RPMI7951 (cell line): ENCODE measurements around the gene RBMS3. TPM values are rescaled to one million over a fixed set of nuclear protein-coding genes. Genes with fewer than 3 reads are reported as not detected.
A peak's percentile ranks its signal among the peaks of the same experiment; 100 is the strongest.
"Not testable (repeated sequence)": the region's sequence is repeated elsewhere in the genome, so short reads cannot be mapped to it uniquely, and the experiment has no call there.

ENCODE experiments used
- DNase-seq: peaks from one replicate; pipeline ENCODE4 v3.0.0-alpha.2; 2012; ENCODE audit warnings: low read depth
- total RNA-seq: library from RNA; depleted of rRNA; stranded (reverse); fragments of >200 nt; shearing (Covaris generic); gene quantifications from 2 replicates; pipeline ENCODE4 v1.2.3, GENCODE V29; 2014

The RBMS3 gene
- total RNA-seq, 1 experiment from 2014 or later: 22.8 TPM

DNA sequence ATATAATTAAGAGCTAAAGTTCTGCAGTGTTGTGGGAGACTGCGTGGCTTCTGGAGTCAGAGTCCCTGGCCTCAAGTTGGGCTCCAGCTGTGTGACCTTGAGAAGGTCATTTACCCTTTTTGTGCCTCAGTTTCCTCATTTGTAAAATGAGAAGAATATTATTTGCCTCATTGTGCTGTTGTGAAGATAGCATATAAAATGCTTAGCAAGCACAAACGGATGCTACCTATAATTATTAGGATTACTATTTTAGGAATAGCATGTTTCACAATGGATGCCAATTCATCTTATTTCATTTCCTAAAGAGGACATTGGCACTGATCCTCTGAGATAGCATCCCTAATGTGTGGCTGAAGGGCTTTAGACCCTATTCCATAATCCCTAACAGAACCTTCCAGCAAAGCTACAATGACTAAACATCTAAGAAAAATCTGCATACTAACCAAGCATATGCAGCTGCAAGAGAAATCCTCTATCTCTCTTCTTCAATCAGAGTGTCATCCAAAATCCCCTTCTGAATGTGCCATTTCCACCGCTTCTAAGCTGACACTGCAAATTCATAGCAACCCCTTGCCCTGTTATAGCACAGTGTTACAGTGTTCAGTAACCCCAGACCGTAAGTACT is 148.3 kb downstream of the RBMS3 start:
- no peak for DNase-seq

DNA sequence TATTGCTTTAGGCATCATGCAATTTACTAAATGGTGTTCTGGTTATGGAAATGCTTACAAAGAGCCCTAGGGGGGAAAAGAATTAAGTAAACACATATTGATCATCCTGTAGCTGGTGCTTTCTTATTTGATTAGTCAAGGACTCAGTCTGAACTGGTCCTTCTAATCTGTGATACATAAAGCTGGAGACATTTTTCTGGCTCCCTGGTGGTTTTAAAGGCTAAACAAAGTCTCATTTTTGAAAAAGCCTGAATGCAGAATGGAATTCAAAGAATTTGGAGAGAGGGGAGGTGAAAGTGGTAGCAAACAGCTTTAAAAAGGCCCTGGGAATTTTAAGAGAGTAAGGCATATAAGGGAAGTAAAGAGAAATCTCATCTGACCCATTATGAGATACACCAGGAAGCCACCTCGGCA is 149.7 kb downstream of the RBMS3 start:
- peak; percentile 40 for DNase-seq

DNA sequence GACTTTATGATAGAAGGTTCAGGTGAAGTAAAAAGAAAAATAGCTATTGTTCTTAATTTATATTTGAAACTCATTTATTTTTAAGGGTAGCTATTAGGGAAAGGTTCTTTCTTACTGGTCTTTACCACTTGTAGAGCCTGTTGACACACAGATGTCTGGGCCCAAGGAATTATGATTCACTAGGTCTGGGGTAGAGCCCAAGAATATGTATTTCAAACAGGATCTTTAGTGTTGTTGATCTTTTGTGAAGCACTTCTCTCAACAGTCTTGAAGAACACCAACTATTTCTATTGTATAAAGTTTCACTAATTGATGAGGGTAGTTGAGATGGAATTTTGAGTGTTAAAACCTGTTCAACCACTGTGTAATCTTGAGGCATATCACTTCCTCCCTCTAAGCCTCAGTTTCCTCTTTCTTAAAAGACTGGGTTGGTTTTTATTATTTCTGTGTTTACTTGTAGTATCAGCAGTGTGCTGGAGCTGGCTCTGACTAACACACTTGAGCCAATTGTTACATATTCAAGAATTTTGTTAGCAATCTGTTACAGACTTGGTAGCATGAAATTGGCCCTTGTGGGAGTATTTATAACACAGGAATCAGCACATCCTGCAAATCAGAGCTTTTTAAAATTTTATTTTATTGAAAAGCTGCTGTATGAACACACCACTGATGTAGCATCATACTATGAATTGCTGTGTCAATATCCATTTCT is 155.9 kb downstream of the RBMS3 start:
- DNase-seq: no peak

DNA sequence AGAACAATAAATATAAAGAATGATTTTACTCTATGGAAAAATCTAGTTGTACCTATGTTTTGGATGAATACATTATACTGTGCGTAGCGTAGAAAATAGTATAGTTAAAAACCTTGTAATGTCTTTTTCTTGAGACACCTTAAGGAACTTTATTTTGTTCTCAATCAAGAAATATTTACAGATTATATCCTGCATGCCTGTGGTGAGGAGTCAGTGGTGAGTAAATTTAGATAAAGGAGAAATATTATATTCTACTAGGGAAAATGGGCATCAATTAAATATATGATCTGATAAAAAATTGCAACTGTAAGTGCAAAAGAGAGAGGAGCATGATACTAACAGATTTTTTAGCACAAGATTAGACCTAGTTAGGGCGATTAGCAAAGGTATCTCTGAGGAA is 157.7 kb downstream of the RBMS3 start:
- no peak for DNase-seq

DNA sequence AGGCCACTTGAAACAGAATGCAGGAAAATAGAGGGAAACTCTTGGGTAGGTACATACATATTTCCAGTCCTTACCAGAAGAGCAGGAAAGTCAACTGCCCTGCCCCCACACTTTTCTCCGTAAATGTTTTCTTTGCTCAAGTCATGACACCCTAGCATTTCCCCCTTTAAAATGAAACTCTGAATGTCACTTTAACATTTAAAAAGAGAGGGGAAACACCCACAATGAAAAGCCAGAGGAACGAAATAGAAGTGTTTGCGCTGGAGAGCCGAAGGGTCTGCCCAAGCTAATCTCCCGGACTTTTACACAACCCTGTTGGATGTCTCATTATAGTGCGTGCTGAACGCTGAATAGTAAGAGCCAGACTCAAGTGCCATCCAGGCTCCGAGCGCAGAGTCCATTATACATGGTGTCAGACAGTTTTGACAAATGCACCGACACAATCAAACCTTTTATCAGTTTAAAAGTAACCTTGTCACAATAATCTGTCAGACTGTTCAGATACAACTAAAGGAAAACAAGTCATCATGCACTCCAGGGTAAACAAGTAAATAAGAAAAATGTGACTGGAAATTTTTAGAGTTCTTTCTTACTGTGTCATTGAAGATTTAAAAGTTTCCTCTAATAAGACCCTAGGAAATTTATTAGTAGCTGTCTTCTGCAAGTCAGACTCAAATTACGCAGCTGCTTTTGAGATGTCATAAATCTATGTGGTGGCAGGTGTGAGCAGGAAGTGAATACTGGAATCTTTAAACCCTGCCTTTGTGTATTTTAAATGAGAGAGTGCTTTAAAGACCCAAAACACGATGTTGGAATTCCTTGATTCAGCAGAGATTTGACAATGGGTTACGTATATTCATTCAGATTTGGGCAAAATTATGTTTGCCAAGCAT is 159.8 kb downstream of the RBMS3 start:
- DNase-seq: no peak

- DNase-seq: no peak
Measured at GRCh38 chr3:29441422-29441821, 160.6 kb downstream of the RBMS3 start.

DNA sequence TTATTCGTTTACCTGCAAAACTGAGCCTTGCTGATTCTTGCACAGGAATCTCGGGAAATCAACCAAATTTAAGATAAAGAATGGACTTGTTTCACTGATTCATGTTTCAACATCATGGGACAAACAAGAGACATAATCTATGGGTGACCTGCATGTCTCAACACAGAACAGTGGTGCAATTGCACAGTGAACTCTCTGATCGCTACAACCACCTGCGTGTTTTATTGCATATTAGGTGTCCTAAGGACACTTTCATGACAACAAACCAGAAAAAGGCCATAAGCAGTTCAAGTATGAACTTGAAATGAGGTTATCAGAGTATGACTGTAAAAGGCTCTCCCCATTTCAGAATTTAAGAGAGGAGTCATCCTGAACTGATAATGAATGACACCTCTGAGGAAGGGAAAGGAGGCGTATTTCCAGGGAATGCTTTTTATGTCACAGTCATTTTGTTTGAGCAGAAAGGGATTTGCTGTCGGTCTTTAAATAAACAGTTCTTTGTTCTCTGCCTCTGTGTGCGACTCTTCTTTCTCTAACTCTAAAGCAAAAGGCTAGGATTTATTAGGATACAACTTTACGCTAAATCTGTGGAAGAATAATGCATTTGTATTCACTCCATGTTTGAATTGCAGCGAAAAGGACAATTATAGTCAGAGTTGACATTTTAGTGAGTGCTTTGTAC is 167.2 kb downstream of the RBMS3 start:
- DNase-seq: no peak

DNA sequence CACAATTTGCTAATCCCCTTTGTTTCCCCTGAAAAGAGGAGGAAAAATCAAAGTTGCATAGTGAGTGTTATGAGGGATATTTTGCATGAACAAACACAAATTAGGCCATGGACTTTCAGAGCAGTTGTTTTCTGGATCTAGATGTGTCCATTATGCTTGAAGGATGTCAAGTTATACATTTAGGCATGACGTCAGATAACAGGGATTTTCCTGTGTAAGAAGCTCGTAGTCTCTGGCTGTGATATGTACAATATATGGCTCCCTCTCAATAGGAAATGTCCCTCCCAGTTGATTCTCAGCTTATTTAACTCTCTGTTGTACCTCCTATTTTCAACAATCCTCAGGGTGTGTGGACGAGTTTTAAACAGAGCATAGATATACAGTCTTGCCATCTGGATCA is 171.0 kb downstream of the RBMS3 start:
- DNase-seq: no peak

DNA sequence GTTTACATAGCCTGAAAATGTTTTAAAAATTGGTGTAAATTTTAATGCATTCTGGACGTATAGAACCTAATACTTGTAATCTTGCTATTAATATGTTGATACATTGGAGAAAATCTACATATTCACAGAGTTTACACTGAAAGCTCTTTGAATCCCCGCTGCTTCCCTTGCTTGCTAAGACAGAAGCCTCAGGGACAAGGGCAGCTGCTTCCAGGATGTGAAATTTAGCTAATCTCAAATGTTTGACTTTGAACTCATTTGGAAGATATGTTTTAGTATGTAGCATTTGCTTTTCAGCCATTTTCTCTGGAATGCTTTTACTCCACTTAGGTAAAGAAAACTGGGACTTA is 172.0 kb downstream of the RBMS3 start:
- DNase-seq: no peak

DNA sequence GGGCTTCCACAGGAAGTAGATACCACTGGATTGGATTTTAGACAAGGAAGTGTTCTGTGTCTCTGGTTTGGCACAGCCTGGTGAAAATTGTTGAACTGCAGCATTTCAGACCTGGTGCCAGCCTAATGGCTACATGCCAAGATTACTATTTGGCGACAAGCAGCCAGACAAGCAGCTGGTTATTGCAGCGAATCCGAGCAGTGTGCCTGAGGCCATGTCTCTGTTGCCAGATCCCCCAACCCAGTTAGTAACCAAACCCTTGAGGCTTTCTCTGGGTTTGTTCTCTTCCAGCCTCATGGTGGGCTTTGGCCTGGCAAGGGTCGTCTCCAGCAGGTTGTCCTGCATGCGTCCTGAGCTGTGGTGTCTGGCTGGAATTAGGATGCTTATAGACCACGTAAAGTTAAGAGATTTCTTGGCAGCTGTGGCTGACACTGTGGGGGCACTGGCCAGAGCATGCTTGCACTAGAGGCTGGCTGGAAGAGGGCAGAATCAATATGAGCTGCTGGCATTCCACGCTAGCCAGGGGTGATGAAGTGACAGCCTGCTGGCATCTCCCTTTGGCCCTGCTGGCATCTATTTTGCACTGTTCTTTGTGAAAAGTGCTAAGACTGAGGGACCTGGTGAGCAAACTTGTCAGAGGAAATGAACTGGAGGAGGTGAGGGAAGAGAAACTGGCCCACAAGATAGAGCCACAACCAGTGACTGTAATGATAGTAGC is 172.6 kb downstream of the RBMS3 start:
- peak; percentile 59 for DNase-seq

DNA sequence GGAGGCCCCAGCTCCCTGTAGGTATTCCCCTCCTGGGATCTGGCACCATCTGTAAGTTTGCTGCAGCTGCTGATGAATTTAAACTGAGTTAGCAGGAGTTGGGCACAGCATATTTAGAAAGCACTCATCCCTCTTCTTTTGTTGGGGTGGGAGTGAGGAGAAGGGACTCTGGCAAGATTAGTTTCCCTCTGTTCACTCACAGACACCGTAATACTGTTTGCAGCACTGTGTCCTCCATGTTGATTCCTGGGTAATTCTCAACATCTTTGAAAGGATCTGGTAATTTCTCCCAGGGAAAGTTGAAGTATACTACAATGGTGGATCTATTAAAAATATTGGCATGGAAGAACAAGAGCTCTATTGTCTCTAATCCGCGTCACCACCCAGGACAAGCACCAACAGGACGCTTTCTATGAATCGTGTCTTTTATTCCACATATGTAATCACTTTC is 173.3 kb downstream of the RBMS3 start:
- DNase-seq: peak; percentile 45

DNA sequence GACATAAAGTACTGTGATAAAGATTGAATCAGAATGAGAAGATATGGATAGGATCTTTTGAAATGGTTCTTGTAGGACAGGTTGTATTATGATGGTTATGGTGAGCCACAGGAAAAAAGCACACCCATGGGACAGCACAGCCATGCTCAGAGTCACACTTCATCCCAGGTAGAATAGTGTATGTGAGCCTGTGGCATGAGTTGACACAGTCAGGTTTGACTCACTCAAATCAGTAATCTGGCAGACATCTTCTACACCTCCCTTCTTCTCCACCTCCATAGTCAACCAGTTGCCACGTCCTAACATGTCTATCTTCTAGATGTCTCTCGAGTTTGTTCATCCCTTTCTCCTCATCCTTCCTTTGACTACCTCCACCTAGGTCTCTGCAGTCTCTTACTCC is 176.0 kb downstream of the RBMS3 start:
- DNase-seq: no peak

GRCh38 chr3:29463304-29463703 is 182.4 kb downstream of the RBMS3 start:
- DNase-seq: no peak

DNA sequence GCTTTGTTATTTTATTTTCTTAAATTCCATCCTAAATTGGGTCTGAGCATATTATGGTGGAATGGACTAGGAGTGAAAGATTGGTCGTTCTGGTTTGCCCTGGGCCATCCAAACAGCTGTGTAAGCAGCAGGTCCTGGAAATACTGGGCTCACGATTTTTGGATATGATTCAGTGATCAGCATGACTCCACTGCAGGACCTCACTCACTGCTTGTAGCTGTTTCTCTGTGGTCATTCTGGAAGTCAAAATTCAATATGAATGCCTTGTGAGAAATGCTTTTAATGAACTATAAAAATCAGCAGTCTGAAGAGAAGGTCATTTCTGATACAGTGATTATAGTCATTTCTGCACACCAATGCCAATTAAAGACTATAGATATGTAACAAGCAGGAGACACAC is 185.0 kb downstream of the RBMS3 start:
- DNase-seq: peak; percentile 76

- no peak for DNase-seq
Measured at GRCh38 chr3:29466442-29466841, 185.6 kb downstream of the RBMS3 start.

DNA sequence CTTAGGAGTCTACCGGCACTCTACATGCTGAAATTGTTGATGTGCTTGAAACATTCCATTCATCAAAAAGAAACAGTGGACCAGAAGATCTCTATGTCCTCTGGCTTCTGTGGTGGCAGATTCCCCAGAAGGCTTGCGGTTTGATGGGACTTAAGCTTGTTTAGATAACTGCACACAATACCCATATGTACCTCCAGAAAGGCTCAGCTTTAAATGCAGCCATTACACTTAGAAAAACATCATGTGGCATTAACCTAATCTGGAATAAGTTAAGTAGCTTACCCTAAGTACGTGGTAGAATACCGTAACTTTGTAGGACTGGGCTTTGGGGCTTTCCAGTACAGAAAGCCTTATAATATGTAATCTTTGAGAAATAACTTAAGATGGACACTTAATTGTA is 187.3 kb downstream of the RBMS3 start:
- DNase-seq: peak; percentile 8

GRCh38 chr3:29473481-29474170 is 192.8 kb downstream of the RBMS3 start:
- DNase-seq: not testable (repeated sequence)

DNA sequence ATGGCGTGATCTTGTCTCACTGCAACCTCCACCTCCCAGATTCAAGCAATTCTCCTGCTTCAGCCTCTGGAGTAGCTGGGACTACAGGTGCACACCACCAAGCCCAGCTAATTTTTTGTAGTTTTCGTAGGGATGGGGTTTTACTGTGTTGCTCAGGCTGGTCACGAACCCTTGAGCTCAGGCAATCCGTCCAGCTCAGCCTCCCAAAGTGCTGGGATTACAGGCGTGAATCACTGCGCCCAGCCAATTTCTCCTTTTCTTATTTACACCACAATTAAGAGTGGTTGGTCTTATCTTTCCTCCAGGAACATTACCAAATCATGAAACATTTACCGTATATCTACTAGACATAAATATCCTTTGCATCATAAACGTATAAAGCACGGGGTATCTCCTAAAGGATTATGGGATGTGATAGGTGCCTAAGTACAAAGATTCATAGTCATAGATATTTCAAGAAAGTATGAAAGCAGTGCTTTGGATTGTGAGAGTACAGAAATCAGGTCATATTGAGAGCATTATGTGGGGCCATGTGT is 194.5 kb downstream of the RBMS3 start:
- DNase-seq: no peak

- DNase-seq: no peak
Measured at GRCh38 chr3:29475854-29476253, 195.0 kb downstream of the RBMS3 start.

DNA sequence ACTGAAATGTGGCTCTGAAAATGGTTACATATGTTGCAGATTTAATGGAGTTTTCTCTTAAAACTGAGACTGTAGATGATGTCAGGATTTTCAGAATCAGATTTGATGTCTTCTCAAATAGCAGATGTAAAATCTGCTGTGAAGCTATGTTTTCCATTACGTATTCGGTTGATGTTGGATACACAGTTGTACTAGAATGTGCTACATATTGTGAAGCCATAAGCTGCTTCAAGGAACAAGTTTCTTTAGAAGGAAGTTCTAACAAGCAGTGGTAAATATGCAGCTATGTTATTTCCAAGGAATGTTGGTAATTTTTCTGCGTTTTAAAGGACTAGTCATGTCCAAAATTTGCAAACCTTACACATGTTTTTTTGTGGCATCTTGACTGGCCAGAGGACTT is 197.7 kb downstream of the RBMS3 start:
- DNase-seq: no peak

DNA sequence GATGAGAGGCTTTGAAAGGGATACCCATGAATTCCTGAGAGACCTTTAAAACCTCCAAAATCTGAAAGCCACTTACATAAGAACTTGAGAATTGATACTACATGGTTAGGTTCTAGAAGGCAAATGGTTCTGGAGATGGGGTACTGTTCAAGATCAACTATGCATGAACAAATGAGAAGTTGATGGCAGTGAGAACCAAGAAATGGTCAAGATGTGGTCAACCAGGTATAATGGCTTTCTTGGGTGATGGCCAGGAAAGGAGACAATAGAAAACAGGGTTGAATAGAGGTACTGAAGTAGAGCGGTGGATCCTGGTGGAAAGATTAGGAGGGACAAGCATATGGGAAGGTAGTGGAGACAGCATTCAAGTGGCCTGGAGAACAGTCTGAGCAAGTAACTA is 200.4 kb downstream of the RBMS3 start:
- DNase-seq: no peak
